ENCODE data around the gene ERGIC1. TPM values are rescaled to one million over a fixed set of nuclear protein-coding genes. Genes with fewer than 3 reads are reported as not detected.

Gene ERGIC1
- total and polyA plus RNA-seq, 2 of the 8 experiments (the other 6 are each of a cell fraction or from before 2014, with no cell fraction given) = 95.3 to 106 TPM

GRCh38 chr5:172901012-172901780 is 67.1 kb downstream of the ERGIC1 start:
- no peak overlapping the region for H2BK15ac ChIP-seq (ENCODE audit: low read length)
- no peak overlapping the region for H3K9ac ChIP-seq (replicated peaks in 1 of 4; ENCODE audit: extremely low read depth in 1 of 4, low read depth in 3 of 4, low read length in 3 of 4)
- no peak overlapping the region for H3K23ac ChIP-seq (ENCODE audit: insufficient read length)
- H3K18ac ChIP-seq (ENCODE audit: extremely low read depth, low read length) = no peak overlapping the region
- no peak overlapping the region for H2BK5ac ChIP-seq (ENCODE audit: low read depth, low read length)
- no peak for DNase-seq (ENCODE audit: low read depth in 1 of 2, low spot score in 2 of 2)
- H3K4me3 ChIP-seq (ENCODE audit: extremely low read depth in 1 of 4, insufficient read depth in 2 of 4, low read depth in 3 of 4, low read length in 4 of 4) = no peak overlapping the region
- no peaks in the 10 kb centered on the region for H3K23me2 ChIP-seq (ENCODE audit: low read depth, low read length)
- H2BK12ac ChIP-seq (ENCODE audit: low read depth, low read length) = no peak overlapping the region
- H2BK120ac ChIP-seq (replicated peaks; ENCODE audit: low read depth, low read length) = no peak overlapping the region
- peaks cover 4 to 14% of the 10 kb centered on the region in 2 experiments for H4K20me1 ChIP-seq (replicated peaks in 1 of 2; ENCODE audit: control insufficient read depth in 1 of 2, insufficient read depth in 2 of 2, low read length in 2 of 2)
- no peak overlapping the region for H4K8ac ChIP-seq (ENCODE audit: extremely low read depth, insufficient read depth, low read length)
- H3K4me1 ChIP-seq (replicated peaks in 1 of 4; ENCODE audit: control insufficient read depth in 3 of 4, insufficient read depth in 4 of 4, low read length in 3 of 4) = peaks cover 0 to 4% (median 2%) of the 10 kb centered on the region in 4 experiments; a peak in 5 of 7 replicates
- no peak overlapping the region for H3K4ac ChIP-seq (replicated peaks; ENCODE audit: insufficient read length, low read depth, low read length)
- H3K56ac ChIP-seq (replicated peaks; ENCODE audit: insufficient read length, low read depth, low read length) = no peak overlapping the region
- H2AK5ac ChIP-seq (ENCODE audit: low read depth, low read length) = no peak overlapping the region
- no peak overlapping the region for H3K14ac ChIP-seq (ENCODE audit: insufficient read length)
- CTCF ChIA-PET (ENCODE audit: partially characterized antibody) = interaction anchor here (0.9 to 1.9 kb wide), 5 partner anchors 35 to 194 kb away, joined by 3 to 8 read pairs (median 5); no protein-coding TSS in a partner anchor
- H3K27ac ChIP-seq (ENCODE audit: low read depth, low read length) = no peak overlapping the region
- H3K27me3 ChIP-seq (replicated peaks in 1 of 4; ENCODE audit: control insufficient read depth in 3 of 4, extremely low read depth in 1 of 4, insufficient read depth in 3 of 4, low read length in 3 of 4) = no peaks in the 10 kb centered on the region
- H3K9me3 ChIP-seq (ENCODE audit: insufficient read depth in 2 of 2, low read depth in 1 of 2, low read length in 1 of 2) = no peaks in the 10 kb centered on the region
- no peak for FAIRE-seq
- H2BK20ac ChIP-seq (ENCODE audit: low read length) = no peak overlapping the region
- POLR2A ChIA-PET (ENCODE audit: partially characterized antibody) = no interaction called here
- H3K79me1 ChIP-seq (ENCODE audit: low read depth, low read length) = no peaks in the 10 kb centered on the region
- TF ChIP-seq ZNF274 (IDR thresholded peaks at IDR 0.05; ENCODE audit: borderline replicate concordance, extremely low read depth, low read length) (no peak), FOSL1 (IDR thresholded peaks at IDR 0.05; ENCODE audit: insufficient read depth, low read depth, low read length) (no peak), RNF2 (IDR thresholded peaks at IDR 0.05; ENCODE audit: borderline replicate concordance, low read depth, low read length, missing control alignments, poor library complexity, severe bottlenecking) (no peak), ASH2L (IDR thresholded peaks at IDR 0.05; ENCODE audit: low read length) (no peak), SP1 (IDR thresholded peaks at IDR 0.05; ENCODE audit: low read depth, low read length) (no peak), YY1 (IDR thresholded peaks at IDR 0.05; ENCODE audit: low read depth, low read length) (no peak), BRCA1 (IDR thresholded peaks at IDR 0.05; ENCODE audit: low read depth, low read length) (no peak)
- H3K79me2 ChIP-seq (ENCODE audit: control insufficient read depth in 1 of 2, insufficient read depth in 2 of 2, low read length in 2 of 2) = no peaks in the 10 kb centered on the region
- no peak overlapping the region for H3K4me2 ChIP-seq (ENCODE audit: insufficient read depth in 1 of 2, low read depth in 2 of 2, low read length in 2 of 2)
- WGBS, 2 experiments (ENCODE audit: extremely low coverage in 1 of 2, insufficient coverage in 1 of 2, insufficient read length in 1 of 2, insufficient replicate concordance in 2 of 2, low coverage in 1 of 2, low lambda C conversion rate in 2 of 2, missing lambda C conversion rate in 1 of 2) = 90% methylated on average over 10 of the region's 10 CpGs; no CpG with 5 or more reads in 1 of the 2 experiments
- H2AFZ ChIP-seq (ENCODE audit: low read length) = no peak overlapping the region
- no peak overlapping the region for H4K5ac ChIP-seq (ENCODE audit: insufficient read length, low read depth, low read length)
- H3K36me3 ChIP-seq (ENCODE audit: control insufficient read depth in 2 of 4, insufficient read depth in 4 of 4, low read length in 3 of 4) = peaks cover 0 to 21% (median 7%) of the 10 kb centered on the region in 4 experiments; a peak in 5 of 8 replicates
- no peak overlapping the region for H4K91ac ChIP-seq (replicated peaks; ENCODE audit: insufficient read length, low read length)
